Skeletal muscle cell (primary cell): Measurements from ENCODE around the gene ATP10B.

Experiments
- DNase-seq: peaks from one replicate; pipeline ENCODE4 v3.0.0-alpha.2; 2010; ENCODE audit warnings: low read depth
- H3K4me3 ChIP-seq: 2 replicates; pipeline ENCODE4 v1.5.1; 2011; ENCODE audit warnings: low read depth, mild to moderate bottlenecking, control low read depth, low read length, moderate library complexity

The ATP10B gene

GRCh38 chr5:160651692-160652645 lies 200.0 kb downstream of the ATP10B start:
- DNase-seq: no peak

GRCh38 chr5:160649304-160649703 lies 202.7 kb downstream of the ATP10B start:
- no peak overlapping the region for H3K4me3 ChIP-seq
- DNase-seq: no peak

More at GRCh38 chr5:160651692-160652645, 200.0 kb downstream of the ATP10B start:
- no peak overlapping the region for H3K4me3 ChIP-seq

GRCh38 chr5:160646033-160646432 lies 206.0 kb downstream of the ATP10B start:
- no peak overlapping the region for H3K4me3 ChIP-seq
- no peak for DNase-seq

GRCh38 chr5:160643616-160644240 lies 208.3 kb downstream of the ATP10B start:
- no peak overlapping the region for H3K4me3 ChIP-seq

GRCh38 chr5:160641405-160641804 lies 210.6 kb downstream of the ATP10B start:
- no peak overlapping the region for H3K4me3 ChIP-seq
- DNase-seq: no peak

More at GRCh38 chr5:160643616-160644240, 208.3 kb downstream of the ATP10B start:
- DNase-seq: no peak

- no peak for DNase-seq
- H3K4me3 ChIP-seq: no peak overlapping the region
These were observed 211.6 kb downstream of the ATP10B start for GRCh38 chr5:160640406-160640805.

- H3K4me3 ChIP-seq: no peak overlapping the region
- DNase-seq: no peak
These were observed 213.8 kb downstream of the ATP10B start for GRCh38 chr5:160638161-160638742.

- DNase-seq: no peak
- H3K4me3 ChIP-seq: no peak overlapping the region
These were observed 214.5 kb downstream of the ATP10B start for GRCh38 chr5:160637357-160638090.

- no peak overlapping the region for H3K4me3 ChIP-seq
- no peak for DNase-seq
These were observed 216.3 kb downstream of the ATP10B start for GRCh38 chr5:160635663-160636062.

- H3K4me3 ChIP-seq: no peak overlapping the region
- DNase-seq: no peak
These were observed 217.0 kb downstream of the ATP10B start for GRCh38 chr5:160635046-160635445.

- no peak overlapping the region for H3K4me3 ChIP-seq
- no peak for DNase-seq
These were observed 223.0 kb downstream of the ATP10B start for GRCh38 chr5:160629003-160629402.

GRCh38 chr5:160628619-160628968 lies 223.4 kb downstream of the ATP10B start:
- no peak for DNase-seq

GRCh38 chr5:160627921-160628618 lies 223.9 kb downstream of the ATP10B start:
- DNase-seq: no peak
- H3K4me3 ChIP-seq: no peak overlapping the region

More at GRCh38 chr5:160628619-160628968, 223.4 kb downstream of the ATP10B start:
- no peak overlapping the region for H3K4me3 ChIP-seq

- no peak overlapping the region for H3K4me3 ChIP-seq
- DNase-seq: no peak
These were observed 225.7 kb downstream of the ATP10B start for GRCh38 chr5:160626322-160626721.

GRCh38 chr5:160621526-160621925 lies 230.5 kb downstream of the ATP10B start:
- DNase-seq: no peak
- no peak overlapping the region for H3K4me3 ChIP-seq

- no peak for DNase-seq
- no peak overlapping the region for H3K4me3 ChIP-seq
These were observed 231.6 kb downstream of the ATP10B start for GRCh38 chr5:160620401-160620800.

GRCh38 chr5:160619381-160619780 lies 232.6 kb downstream of the ATP10B start:
- DNase-seq: no peak

GRCh38 chr5:160618286-160618685 lies 233.7 kb downstream of the ATP10B start:
- DNase-seq: no peak
- no peak overlapping the region for H3K4me3 ChIP-seq

More at GRCh38 chr5:160619381-160619780, 232.6 kb downstream of the ATP10B start:
- H3K4me3 ChIP-seq: no peak overlapping the region
